OCI-LY3 (cell line): ENCODE results near the gene NUP85.

Source experiments
- EZH2phosphoT487 ChIP-seq: fragments of 200-600 bp; shearing (Covaris generic); IDR thresholded peaks from 2 replicates; pipeline ENCODE4 v1.6.1; 2018; ENCODE audit warnings: antibody characterized with exemption, mixed run types, low read depth
- TF ChIP-seq, protein P1 (sequence below): fragments of 200-600, 300-600 bp; sonication (generic); IDR thresholded peaks from 2 replicates; pipeline ENCODE4 v1.5.1; 2014; ENCODE audit warnings: antibody characterized with exemption, low read length, low read depth

DNA sequence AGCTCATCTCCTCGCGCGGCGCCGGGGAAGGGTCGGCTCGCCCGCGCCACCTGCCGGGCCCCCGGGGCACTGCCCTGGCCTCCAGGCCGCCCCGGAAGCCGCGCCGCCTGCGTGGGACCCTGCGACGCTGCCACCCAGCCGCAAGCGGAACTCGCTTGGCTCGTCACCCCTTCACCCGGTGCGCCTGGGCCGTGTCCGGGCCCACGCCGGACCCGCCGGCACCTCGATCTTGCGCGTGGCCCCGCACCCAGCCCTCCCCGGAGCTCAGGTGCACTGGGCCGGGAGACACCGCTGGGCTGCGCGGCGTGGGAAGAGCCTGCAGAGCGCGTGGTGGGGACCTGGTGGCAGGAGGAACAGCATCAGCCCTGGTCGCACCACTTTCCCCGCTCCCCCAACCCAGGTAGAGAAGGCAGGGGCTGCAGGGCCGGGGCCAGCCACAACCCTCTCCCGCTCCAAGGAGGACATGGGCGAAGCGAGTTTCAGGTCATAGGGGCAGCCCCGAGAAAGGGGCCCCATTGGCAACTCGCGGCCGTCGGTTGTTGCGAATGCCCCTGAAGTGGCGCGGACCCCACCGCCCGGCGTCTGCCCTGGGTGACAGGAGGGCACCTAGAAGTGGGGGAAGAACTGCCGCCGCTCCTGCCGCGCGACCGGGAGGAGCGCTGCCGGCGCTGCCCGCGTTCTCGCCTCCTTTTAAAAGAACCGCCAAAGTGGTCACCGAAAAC, 65.9 kb downstream of the NUP85 start:
- TF ChIP-seq, protein P1, sequence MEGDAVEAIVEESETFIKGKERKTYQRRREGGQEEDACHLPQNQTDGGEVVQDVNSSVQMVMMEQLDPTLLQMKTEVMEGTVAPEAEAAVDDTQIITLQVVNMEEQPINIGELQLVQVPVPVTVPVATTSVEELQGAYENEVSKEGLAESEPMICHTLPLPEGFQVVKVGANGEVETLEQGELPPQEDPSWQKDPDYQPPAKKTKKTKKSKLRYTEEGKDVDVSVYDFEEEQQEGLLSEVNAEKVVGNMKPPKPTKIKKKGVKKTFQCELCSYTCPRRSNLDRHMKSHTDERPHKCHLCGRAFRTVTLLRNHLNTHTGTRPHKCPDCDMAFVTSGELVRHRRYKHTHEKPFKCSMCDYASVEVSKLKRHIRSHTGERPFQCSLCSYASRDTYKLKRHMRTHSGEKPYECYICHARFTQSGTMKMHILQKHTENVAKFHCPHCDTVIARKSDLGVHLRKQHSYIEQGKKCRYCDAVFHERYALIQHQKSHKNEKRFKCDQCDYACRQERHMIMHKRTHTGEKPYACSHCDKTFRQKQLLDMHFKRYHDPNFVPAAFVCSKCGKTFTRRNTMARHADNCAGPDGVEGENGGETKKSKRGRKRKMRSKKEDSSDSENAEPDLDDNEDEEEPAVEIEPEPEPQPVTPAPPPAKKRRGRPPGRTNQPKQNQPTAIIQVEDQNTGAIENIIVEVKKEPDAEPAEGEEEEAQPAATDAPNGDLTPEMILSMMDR = peak; percentile 42
- TF ChIP-seq EZH2phosphoT487 = no peak
